Endothelial cell of umbilical vein (primary cell): ENCODE measurements around the gene GLRX5. TPM values are rescaled to one million over a fixed set of nuclear protein-coding genes. Genes with fewer than 3 reads are reported as not detected.
A peak's percentile ranks its signal among the peaks of the same experiment; 100 is the strongest.

ENCODE experiments used
- BruUV-seq: library from RNA; stranded (reverse); fragments of 400-500 nt; replicated peaks from 2 replicates; lab custom pipeline; 2021; lab: Mats Ljungman, UMichigan
- CTCF ChIA-PET: fragments of 300-600, 350-600 bp; sonication (Branson Sonifier 250); formaldehyde crosslinking; loops from one replicate; lab custom pipeline; 2021; ENCODE audit warnings: antibody characterized with exemption, inconsistent platforms; lab: Charles Lee
- POLR2A ChIA-PET: fragments of 300-600, 350-600 bp; sonication (Branson Sonifier 250); formaldehyde crosslinking; loops from one replicate; lab custom pipeline; 2021; ENCODE audit warnings: antibody characterized with exemption, inconsistent platforms; lab: Charles Lee
- DNase-seq: peaks from one replicate; pipeline ENCODE4 v3.0.0-alpha.2; 2011; ENCODE audit warnings: low read depth, low spot score
- FAIRE-seq: peaks from 2 replicates; lab custom pipeline; 2011; peaks lifted over from hg19 to GRCh38; lab: Jason Lieb, UNC
- H2AFZ ChIP-seq: 2 replicates; pipeline ENCODE4 v1.6.0; 2012; ENCODE audit warnings: low read depth, low read length, control low read depth, inconsistent platforms
- H3K27ac ChIP-seq: 2 replicates; pipeline ENCODE4 v1.5.1; 2011; ENCODE audit warnings: low read depth, mild to moderate bottlenecking, control low read depth, low read length, moderate library complexity; ENCODE audit not compliant: insufficient read depth
- H3K27me3 ChIP-seq, 2 experiments: 2 replicates each; pipeline versions ENCODE4 v1.6.0 to v1.6.1; 2011; ENCODE audit warnings: low read length in 2 of 2, mixed read lengths in 1 of 2; ENCODE audit not compliant: control insufficient read depth in 2 of 2, insufficient read depth in 2 of 2
- H3K36me3 ChIP-seq, 2 experiments: 2 replicates in 1 of 2; 3 replicates in 1 of 2; pipeline ENCODE4 v1.5.1; 2011; ENCODE audit warnings: low read length in 2 of 2, mild to moderate bottlenecking in 1 of 2, moderate library complexity in 1 of 2; ENCODE audit not compliant: control insufficient read depth in 2 of 2, insufficient read depth in 2 of 2; ENCODE audit errors: extremely low read depth in 1 of 2
- H3K4me1 ChIP-seq: 3 replicates; pipeline ENCODE4 v1.5.1; 2011; ENCODE audit warnings: mild to moderate bottlenecking, low read length; ENCODE audit not compliant: control insufficient read depth, insufficient read depth; ENCODE audit errors: extremely low read depth
- H3K4me2 ChIP-seq: 2 replicates; pipeline ENCODE4 v1.6.1; 2011; ENCODE audit warnings: low read length, control low read depth, mixed read lengths; ENCODE audit not compliant: insufficient read depth
- H3K4me3 ChIP-seq, 3 experiments: fragments of 200-600 bp in 1 of 3; sonication (generic), shearing (Covaris generic) in 1 of 3; replicated peaks in 1 of 3; 2 replicates each; pipeline ENCODE4 v1.5.1; 2011 to 2016; ENCODE audit warnings: control low read depth in 3 of 3, low read length in 3 of 3, mild to moderate bottlenecking in 2 of 3, inconsistent platforms in 1 of 3, low read depth in 1 of 3, moderate library complexity in 1 of 3; ENCODE audit not compliant: insufficient read depth in 1 of 3
- H3K79me2 ChIP-seq: 2 replicates; pipeline ENCODE4 v1.6.0; 2012; ENCODE audit warnings: low read length, inconsistent platforms; ENCODE audit not compliant: control insufficient read depth, insufficient read depth
- H3K9ac ChIP-seq: replicated peaks from 2 replicates; pipeline ENCODE3; 2011; ENCODE audit warnings: low read length, control low read depth; ENCODE audit not compliant: insufficient read depth; ENCODE audit errors: extremely low read depth
- H3K9me1 ChIP-seq: replicated peaks from 3 replicates; pipeline ENCODE4 v1.6.0; 2011; ENCODE audit warnings: mild to moderate bottlenecking, low read length; ENCODE audit not compliant: control insufficient read depth, insufficient read depth; ENCODE audit errors: extremely low read depth
- H3K9me3 ChIP-seq: replicated peaks from 2 replicates; pipeline ENCODE4 v1.5.1; 2012; ENCODE audit warnings: low read length, inconsistent platforms; ENCODE audit not compliant: control insufficient read depth, insufficient read depth
- H4K20me1 ChIP-seq: replicated peaks from 2 replicates; pipeline ENCODE3; 2011; ENCODE audit warnings: mild to moderate bottlenecking, low read length; ENCODE audit not compliant: control insufficient read depth, insufficient read depth; ENCODE audit errors: extremely low read depth
- CTCF ChIP-seq, 2 donors: IDR thresholded peaks; 1 replicate in 1 of 2; 2 replicates in 1 of 2; pipeline ENCODE4 v1.5.1; 2011; ENCODE audit warnings: low read length in 2 of 2, mild to moderate bottlenecking in 2 of 2, moderate library complexity in 2 of 2, control low read depth in 1 of 2, inconsistent platforms in 1 of 2, low read depth in 1 of 2; ENCODE audit not compliant: insufficient read depth in 1 of 2; ENCODE audit errors: extremely low read depth in 1 of 2
- EZH2 ChIP-seq: IDR thresholded peaks from 2 replicates; pipeline ENCODE4 v1.6.1; 2012; ENCODE audit warnings: borderline replicate concordance, low read depth, mild to moderate bottlenecking, moderate library complexity, low read length, inconsistent platforms; ENCODE audit not compliant: severe bottlenecking
- GATA2 ChIP-seq: IDR thresholded peaks from 2 replicates; pipeline ENCODE4 v1.7.0; 2011; ENCODE audit warnings: low read depth, mild to moderate bottlenecking, moderate library complexity, mixed read lengths, low read length; ENCODE audit not compliant: insufficient read length, insufficient read depth
- JUN ChIP-seq: IDR thresholded peaks from 2 replicates; pipeline ENCODE4 v1.6.1; 2011; ENCODE audit warnings: borderline replicate concordance, low read depth; ENCODE audit not compliant: insufficient read length, insufficient read depth
- MYC ChIP-seq: IDR thresholded peaks from one replicate; pipeline ENCODE4 v1.6.1; 2011; ENCODE audit warnings: mild to moderate bottlenecking, low read depth, low read length
- POLR2AphosphoS5 ChIP-seq: IDR thresholded peaks from 2 replicates; pipeline ENCODE4 v1.6.1; 2012; ENCODE audit warnings: low read depth, mild to moderate bottlenecking, control low read depth, low read length, moderate library complexity; ENCODE audit not compliant: insufficient read depth
- dilution Hi-C: fragments of 300-500 bp; cut with MboI; formaldehyde crosslinking; loops from one replicate; pipeline ENCODE4 v1.15.0; 2019; ENCODE audit warnings: low sequenced_read_pairs; ENCODE audit not compliant: extremely low pct_ligation_motif_present
- intact Hi-C: fragments of 100-400 bp; cut with micrococcal nuclease; formaldehyde crosslinking; loops from one replicate; pipeline ENCODE4 v1.10.0; 2022
- polyA plus RNA-seq, 4 experiments: library from polyadenylated mRNA; depleted of rRNA in 3 of 4; stranded (reverse) in 3 of 4; unstranded in 1 of 4; fragments of >200 nt; gene quantifications; 2 replicates each; pipeline versions ENCODE4 v1.2.1 to v1.2.3, GENCODE V29; 2011 to 2012; ENCODE audit warnings: missing spikeins in 1 of 4
- total RNA-seq: library from RNA; stranded (reverse); gene quantifications from 2 replicates; pipeline ENCODE4 v1.2.3, GENCODE V29; 2021

The GLRX5 gene
- total and polyA plus RNA-seq, 2 donors (not counting 3 experiments of a cell fraction or from before 2014, with no cell fraction given): 42.6 to 52.0 TPM

DNA sequence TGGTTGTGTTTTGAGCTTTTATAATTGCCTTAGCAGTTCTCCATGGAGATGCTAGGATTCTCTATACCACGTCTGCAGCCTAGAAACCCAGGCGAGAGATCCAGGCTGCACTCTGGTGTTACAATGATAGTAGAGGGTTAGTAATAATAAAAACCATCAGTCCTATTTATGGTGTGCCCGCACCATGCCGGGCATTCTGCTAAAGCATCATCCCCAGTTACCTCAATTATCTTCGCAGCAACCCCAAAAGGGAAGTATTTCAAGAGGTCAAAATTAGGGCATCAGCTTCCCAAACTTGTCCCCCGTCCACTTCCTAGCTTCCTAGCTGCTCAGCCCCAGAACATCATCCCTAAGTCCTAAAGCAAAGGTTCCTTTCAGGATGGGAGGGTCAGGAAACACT is 21.6 kb upstream of the GLRX5 start:
- Histone ChIP-seq H3K4me2 (no peak overlapping the region), H3K9ac (no peak overlapping the region), H3K79me2 (no peaks in the 10 kb centered on the region), H4K20me1 (no peaks in the 10 kb centered on the region), H3K4me1 (peaks cover 33% of the 10 kb centered on the region), H3K36me3 (no peaks in the 10 kb centered on the region), H3K9me3 (no peaks in the 10 kb centered on the region), H3K9me1 (no peaks in the 10 kb centered on the region), H3K4me3 (no peak overlapping the region), H2AFZ (no peak overlapping the region), H3K27ac (no peak overlapping the region), H3K27me3 (no peaks in the 10 kb centered on the region)
- DNase-seq (no peak), FAIRE-seq (no peak)
- CTCF ChIA-PET: interaction anchor here (1.6 to 6.6 kb wide), 5 partner anchors 10 to 71 kb away, joined by 10 to 79 read pairs (median 17); no protein-coding TSS in a partner anchor
- POLR2A ChIA-PET: no interaction called here
- intact Hi-C loops: loop anchor here (10.0 kb wide), 1 partner anchor 358 kb away; the partner anchor contains the start of gene DICER1
- BruUV-seq: no TSS peak
- dilution Hi-C loops: no loop called here
- no peak for TF ChIP-seq MYC

GRCh38 chr14:95514131-95515079 is 20.4 kb upstream of the GLRX5 start:
- FAIRE-seq: no peak
- Histone ChIP-seq H3K9me1 (no peaks in the 10 kb centered on the region), H3K27ac (no peak overlapping the region), H3K4me2 (peak overlapping the region; percentile 64), H3K36me3 (no peaks in the 10 kb centered on the region), H3K79me2 (no peaks in the 10 kb centered on the region), H2AFZ (no peak overlapping the region), H3K9me3 (no peaks in the 10 kb centered on the region), H3K4me1 (peaks cover 44% of the 10 kb centered on the region), H4K20me1 (no peaks in the 10 kb centered on the region), H3K9ac (no peak overlapping the region), H3K4me3 (no peak overlapping the region), H3K27me3 (no peaks in the 10 kb centered on the region)
- dilution Hi-C loops (no loop called here), intact Hi-C loops (loop anchor here (1.0 to 10.0 kb wide), 4 partner anchors 7 to 360 kb away; partner anchors contain the start of gene DICER1)
- no TSS peak for BruUV-seq
- TF ChIP-seq EZH2: no peak
- no peak for TF ChIP-seq POLR2AphosphoS5
- no peak for TF ChIP-seq CTCF (IDR thresholded peaks at IDR 0.05; ENCODE audit: extremely low read depth in 1 of 2, insufficient read depth in 1 of 2, low read depth in 1 of 2, low read length in 2 of 2)
- no peak for TF ChIP-seq GATA2
- TF ChIP-seq JUN: no peak
- POLR2A ChIA-PET: interaction anchor here (1.5 kb wide), 1 partner anchor 9 kb away, joined by 4 read pairs; no protein-coding TSS in a partner anchor
- DNase-seq: no peak
- CTCF ChIA-PET: interaction anchor here (0.7 to 6.6 kb wide), 9 partner anchors 9 to 87 kb away, joined by 3 to 79 read pairs (median 10); no protein-coding TSS in a partner anchor
